Neural crest cell (in vitro differentiated cells): ENCODE results near the gene PRSS12. TPM values are rescaled to one million over a fixed set of nuclear protein-coding genes. Genes with fewer than 3 reads are reported as not detected.

Experiments
- DNase-seq: peaks from one replicate; pipeline ENCODE4 v3.0.0; 2021; ENCODE audit warnings: low read depth, mixed read lengths, low spot score
- H3K27ac Mint-ChIP-seq: one replicate; pipeline ENCODE4 v1.8.0; 2021; ENCODE audit warnings: mild to moderate bottlenecking, mixed read lengths; ENCODE audit not compliant: unreplicated experiment
- H3K27me3 Mint-ChIP-seq: 2 replicates; pipeline ENCODE4 v1.8.0; 2021; ENCODE audit warnings: low read depth, mild to moderate bottlenecking, mixed read lengths
- H3K36me3 Mint-ChIP-seq: 2 replicates; pipeline ENCODE4 v1.8.0; 2021; ENCODE audit warnings: low read depth, mild to moderate bottlenecking, mixed read lengths
- H3K4me1 Mint-ChIP-seq: 2 replicates; pipeline ENCODE4 v1.8.0; 2021; ENCODE audit warnings: mixed read lengths
- H3K4me3 Mint-ChIP-seq: one replicate; pipeline ENCODE4 v1.8.0; 2021; ENCODE audit warnings: mild to moderate bottlenecking, mixed read lengths
- H3K9me3 Mint-ChIP-seq: 2 replicates; pipeline ENCODE4 v1.8.0; 2021; ENCODE audit warnings: mixed read lengths
- CTCF ChIP-seq: fragments of 200-600 bp; sonication (generic); conservative IDR thresholded peaks from 2 replicates; pipeline ENCODE4 v1.5.0; 2021; ENCODE audit warnings: antibody characterized with exemption, mild to moderate bottlenecking
- total RNA-seq: library from RNA; stranded (reverse); gene quantifications from 2 replicates; pipeline ENCODE4 v1.2.1, GENCODE V29; 2021

PRSS12 gene
- total RNA-seq, 1 donor from 2014 or later: 1.7 TPM

GRCh38 chr4:118249890-118250289 lies 102.9 kb downstream of the PRSS12 start:
- Mint-ChIP-seq H3K27me3 (no peaks in the 10 kb centered on the region), H3K4me3 (no peak overlapping the region), H3K27ac (no peak overlapping the region), H3K36me3 (peaks cover 3% of the 10 kb centered on the region), H3K9me3 (peaks cover 5% of the 10 kb centered on the region), H3K4me1 (no peaks in the 10 kb centered on the region)
- no peak for DNase-seq
- TF ChIP-seq CTCF: no peak

- Mint-ChIP-seq H3K4me1 (no peaks in the 10 kb centered on the region), H3K27ac (no peak overlapping the region), H3K4me3 (no peak overlapping the region), H3K36me3 (no peaks in the 10 kb centered on the region), H3K27me3 (no peaks in the 10 kb centered on the region), H3K9me3 (no peaks in the 10 kb centered on the region)
- no peak for DNase-seq
- TF ChIP-seq CTCF: no peak
These were observed 115.3 kb downstream of the PRSS12 start for GRCh38 chr4:118237531-118237930.

GRCh38 chr4:118235566-118236120 lies 117.2 kb downstream of the PRSS12 start:
- H3K36me3 Mint-ChIP-seq: no peaks in the 10 kb centered on the region
- DNase-seq: no peak
- H3K4me3 Mint-ChIP-seq: no peak overlapping the region
- TF ChIP-seq CTCF: no peak
- no peak overlapping the region for H3K27ac Mint-ChIP-seq
- H3K9me3 Mint-ChIP-seq: no peaks in the 10 kb centered on the region
- no peaks in the 10 kb centered on the region for H3K4me1 Mint-ChIP-seq
- H3K27me3 Mint-ChIP-seq: no peaks in the 10 kb centered on the region
